BLaER1 treated with 17β-estradiol and CSF1 and Interleukin-3, amounts not matched to agents 10 nM and 100 nM (cell line): ENCODE results near the gene SIGLEC15.

Source experiments
- H3K27ac ChIP-seq, 11 experiments: shearing (Covaris generic); formaldehyde crosslinking; 2 replicates each; pipeline ENCODE4 v1.8.1; 2022
- H3K27me3 ChIP-seq, 11 experiments: shearing (Covaris generic); formaldehyde crosslinking; 2 replicates each; pipeline ENCODE4 v1.8.1; 2022
- H3K36me3 ChIP-seq, 11 experiments: shearing (Covaris generic); formaldehyde crosslinking; 2 replicates each; pipeline ENCODE4 v1.8.1; 2022
- H3K4me1 ChIP-seq, 10 experiments: shearing (Covaris generic); formaldehyde crosslinking; 2 replicates each; pipeline ENCODE4 v1.8.1; 2022
- H3K4me2 ChIP-seq, 11 experiments: shearing (Covaris generic); formaldehyde crosslinking; 2 replicates each; pipeline ENCODE4 v1.8.1; 2022
- H3K4me3 ChIP-seq, 10 experiments: shearing (Covaris generic); formaldehyde crosslinking; 2 replicates each; pipeline ENCODE4 v1.8.1; 2022
- H3K9ac ChIP-seq, 11 experiments: shearing (Covaris generic); formaldehyde crosslinking; 2 replicates each; pipeline ENCODE4 v1.8.1; 2022
- H3K9me3 ChIP-seq, 11 experiments: shearing (Covaris generic); formaldehyde crosslinking; replicated peaks in 1 of 11; 2 replicates each; pipeline ENCODE4 v1.8.1; 2022
- H4K20me1 ChIP-seq, 11 experiments: shearing (Covaris generic); formaldehyde crosslinking; 2 replicates each; pipeline ENCODE4 v1.8.1; 2022
- Cebpa-rat ChIP-seq, 11 experiments: shearing (Covaris generic); IDR thresholded peaks; 2 replicates each; pipeline ENCODE4 v1.8.1; 2022

The SIGLEC15 gene

DNA sequence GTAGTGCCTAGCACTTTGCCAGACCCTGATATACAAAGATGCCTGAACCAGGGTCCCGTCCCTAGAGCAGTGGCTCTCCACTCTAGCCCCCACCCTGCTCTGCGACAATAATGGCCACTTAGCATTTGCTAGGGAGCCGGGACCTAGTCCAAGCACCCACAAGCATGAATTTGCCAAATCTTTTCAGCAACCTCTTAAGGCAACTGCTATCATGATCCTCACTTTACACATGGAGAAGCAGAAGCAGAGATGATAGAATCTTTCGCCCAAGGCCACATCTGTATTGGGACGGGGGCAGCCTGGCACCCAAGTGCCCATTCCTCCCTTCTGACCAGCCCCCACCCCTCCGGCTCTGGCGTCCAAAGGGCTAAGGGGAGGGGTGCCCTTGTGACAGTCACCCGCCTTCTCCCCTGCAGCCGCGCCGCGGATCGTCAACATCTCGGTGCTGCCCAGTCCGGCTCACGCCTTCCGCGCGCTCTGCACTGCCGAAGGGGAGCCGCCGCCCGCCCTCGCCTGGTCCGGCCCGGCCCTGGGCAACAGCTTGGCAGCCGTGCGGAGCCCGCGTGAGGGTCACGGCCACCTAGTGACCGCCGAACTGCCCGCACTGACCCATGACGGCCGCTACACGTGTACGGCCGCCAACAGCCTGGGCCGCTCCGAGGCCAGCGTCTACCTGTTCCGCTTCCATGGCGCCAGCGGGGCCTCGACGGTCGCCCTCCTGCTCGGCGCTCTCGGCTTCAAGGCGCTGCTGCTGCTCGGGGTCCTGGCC lies 13.0 kb downstream of the SIGLEC15 start:
- Histone ChIP-seq H3K4me2 (no peak overlapping the region), H3K9me3 (peaks cover 11 to 24% (median 21%) of the 10 kb centered on the region in 11 experiments; a peak in 21 of 22 replicates), H3K36me3 (no peaks in the 10 kb centered on the region), H3K27ac (no peak overlapping the region), H4K20me1 (peaks cover 0 to 6% (median 0%) of the 10 kb centered on the region in 11 experiments; a peak in 4 of 22 replicates), H3K9ac (no peak overlapping the region), H3K4me1 (peaks cover 5 to 28% (median 18%) of the 10 kb centered on the region in 10 experiments; a peak in 14 of 20 replicates), H3K4me3 (no peak overlapping the region), H3K27me3 (peaks cover 0 to 24% (median 10%) of the 10 kb centered on the region in 11 experiments; a peak in 14 of 22 replicates)
- TF ChIP-seq Cebpa-rat (IDR thresholded peaks at IDR 0.05): no peak

DNA sequence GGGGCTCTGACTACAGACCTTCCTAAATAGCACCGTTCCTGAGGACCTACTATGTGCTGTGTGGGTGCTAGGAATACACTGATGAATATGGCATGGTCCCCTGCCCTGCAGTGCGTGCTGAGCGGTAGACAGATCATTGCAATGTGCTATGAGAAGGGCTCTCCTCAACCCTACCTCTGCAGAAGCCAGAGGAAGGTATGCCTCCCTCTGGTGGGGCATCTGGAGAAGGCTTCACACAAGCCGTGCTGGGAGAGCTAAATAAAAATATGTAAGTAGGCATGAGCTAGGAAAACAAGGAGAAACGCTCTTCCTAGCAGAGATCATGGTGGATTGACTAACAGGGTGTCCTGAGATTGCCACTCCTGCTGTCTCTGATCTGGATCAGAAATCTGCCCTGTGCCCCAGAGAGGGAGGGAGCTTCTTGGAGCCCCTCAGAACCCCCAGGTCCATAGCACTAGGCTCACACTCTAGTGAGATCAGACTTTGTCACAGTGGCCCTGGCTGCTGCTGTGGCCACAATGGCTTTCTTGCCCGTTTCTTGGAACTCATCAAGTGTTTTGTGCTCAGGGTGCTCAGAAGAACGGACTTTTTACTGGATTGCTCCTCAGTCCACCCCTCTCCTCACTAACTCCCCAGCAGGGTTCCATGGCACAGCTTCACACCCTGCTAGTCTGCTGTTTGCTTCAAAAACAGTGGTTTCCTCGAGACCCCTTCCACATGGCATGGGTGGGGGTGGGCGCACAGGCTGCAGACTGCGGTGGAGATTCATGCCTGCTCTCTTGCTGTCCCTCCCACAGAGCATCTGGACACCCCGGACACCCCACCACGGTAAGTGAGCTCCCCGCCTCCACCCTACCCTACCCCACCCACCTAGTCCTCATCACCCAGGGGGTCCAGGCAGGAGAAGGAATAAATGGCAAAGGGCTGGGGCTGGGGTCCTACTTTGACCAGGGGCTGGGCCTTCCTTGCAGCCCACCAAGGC lies 14.2 kb downstream of the SIGLEC15 start:
- Histone ChIP-seq H3K4me2 (peak overlapping the region in 5 of 11 experiments; percentile 30 to 66 (median 54); a peak in 6 of 22 replicates), H3K9ac (no peak overlapping the region), H3K27ac (no peak overlapping the region), H3K36me3 (no peaks in the 10 kb centered on the region), H3K27me3 (peaks cover 0 to 24% (median 10%) of the 10 kb centered on the region in 11 experiments; a peak in 14 of 22 replicates), H3K4me1 (peaks cover 7 to 20% (median 15%) of the 10 kb centered on the region in 10 experiments; a peak in 14 of 20 replicates), H3K4me3 (no peak overlapping the region), H3K9me3 (peaks cover 11 to 24% (median 21%) of the 10 kb centered on the region in 11 experiments; a peak in 21 of 22 replicates), H4K20me1 (peaks cover 0 to 6% (median 0%) of the 10 kb centered on the region in 11 experiments; a peak in 4 of 22 replicates)
- no peak for TF ChIP-seq Cebpa-rat (IDR thresholded peaks at IDR 0.05)

GRCh38 chr18:45841060-45841764 lies 15.7 kb downstream of the SIGLEC15 start:
- Histone ChIP-seq H4K20me1 (peaks cover 0 to 6% (median 0%) of the 10 kb centered on the region in 11 experiments; a peak in 2 of 22 replicates), H3K36me3 (no peaks in the 10 kb centered on the region; a peak in 1 of 22 replicates), H3K4me2 (peak overlapping the region in 8 of 11 experiments; percentile 26 to 66 (median 48); a peak in 15 of 22 replicates), H3K4me3 (no peak overlapping the region), H3K27ac (no peak overlapping the region), H3K27me3 (peaks cover 0 to 24% (median 10%) of the 10 kb centered on the region in 11 experiments; a peak in 14 of 22 replicates), H3K9ac (no peak overlapping the region), H3K9me3 (peaks cover 11 to 24% (median 21%) of the 10 kb centered on the region in 11 experiments; a peak in 21 of 22 replicates), H3K4me1 (peaks cover 7 to 20% (median 15%) of the 10 kb centered on the region in 10 experiments; a peak in 14 of 20 replicates)
- TF ChIP-seq Cebpa-rat (IDR thresholded peaks at IDR 0.05): no peak

- Histone ChIP-seq H3K4me1 (peaks cover 7 to 22% (median 15%) of the 10 kb centered on the region in 10 experiments; a peak in 14 of 20 replicates), H3K27me3 (peaks cover 0 to 24% (median 10%) of the 10 kb centered on the region in 11 experiments; a peak in 14 of 22 replicates), H3K36me3 (no peaks in the 10 kb centered on the region; a peak in 1 of 22 replicates), H3K4me2 (peak overlapping the region in 4 of 11 experiments; percentile 29 to 66 (median 42); a peak in 3 of 22 replicates), H3K27ac (no peak overlapping the region), H3K9me3 (peaks cover 11 to 24% (median 21%) of the 10 kb centered on the region in 11 experiments; a peak in 21 of 22 replicates), H3K4me3 (no peak overlapping the region), H4K20me1 (peaks cover 0 to 6% (median 0%) of the 10 kb centered on the region in 11 experiments; a peak in 1 of 22 replicates), H3K9ac (no peak overlapping the region)
- no peak for TF ChIP-seq Cebpa-rat (IDR thresholded peaks at IDR 0.05)
Measured at GRCh38 chr18:45841765-45842442, 16.4 kb downstream of the SIGLEC15 start.

DNA sequence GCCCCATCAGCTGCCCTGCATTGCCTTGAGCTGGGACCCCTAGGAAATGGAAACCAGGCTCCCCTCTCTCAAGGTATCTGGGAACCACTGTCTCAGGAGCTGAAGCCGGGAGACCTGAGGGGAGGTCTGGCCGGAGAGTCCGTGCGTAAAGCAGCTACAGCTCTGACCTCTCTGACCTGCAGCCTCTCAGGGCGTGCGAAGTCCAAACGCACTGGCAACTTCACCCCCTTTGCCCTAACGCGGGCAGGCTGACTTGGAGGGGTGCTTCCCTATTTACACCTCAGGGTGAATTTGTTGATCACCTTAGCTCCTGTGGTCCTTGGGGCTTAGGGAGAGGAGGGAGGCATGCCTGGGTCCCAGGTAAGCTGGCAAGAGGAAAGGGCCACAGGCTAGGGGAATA lies 17.5 kb downstream of the SIGLEC15 start:
- H3K4me2 ChIP-seq: peak overlapping the region in 2 of 11 experiments; percentile 8 to 28; a peak in 1 of 22 replicates
- no peaks in the 10 kb centered on the region; a peak in 1 of 22 replicates for H3K36me3 ChIP-seq
- H3K4me1 ChIP-seq: peaks cover 7 to 25% (median 15%) of the 10 kb centered on the region in 10 experiments; a peak in 14 of 20 replicates
- peaks cover 0 to 13% (median 6%) of the 10 kb centered on the region in 11 experiments; a peak in 13 of 22 replicates for H3K27me3 ChIP-seq
- no peak overlapping the region for H3K4me3 ChIP-seq
- H3K9ac ChIP-seq: no peak overlapping the region
- peaks cover 0 to 6% (median 0%) of the 10 kb centered on the region in 11 experiments; a peak in 2 of 22 replicates for H4K20me1 ChIP-seq
- no peak overlapping the region for H3K27ac ChIP-seq
- peaks cover 9 to 14% (median 11%) of the 10 kb centered on the region in 11 experiments; a peak in 21 of 22 replicates for H3K9me3 ChIP-seq
- TF ChIP-seq Cebpa-rat (IDR thresholded peaks at IDR 0.05): no peak

GRCh38 chr18:45844938-45845337 lies 19.5 kb downstream of the SIGLEC15 start:
- no peak overlapping the region for H3K9ac ChIP-seq
- H3K27me3 ChIP-seq: 0 out of 22 replicates have a peak, but pooled peaks cover 0 to 4% (median 0%) of the 10 kb centered on the region in 11 experiments
- no peak overlapping the region for H3K4me3 ChIP-seq
- peaks cover 0 to 19% (median 3%) of the 10 kb centered on the region in 11 experiments; a peak in 8 of 22 replicates for H4K20me1 ChIP-seq
- H3K4me1 ChIP-seq: peaks cover 7 to 34% (median 21%) of the 10 kb centered on the region in 10 experiments; a peak in 17 of 20 replicates
- peaks cover 0 to 18% (median 0%) of the 10 kb centered on the region in 11 experiments; a peak in 6 of 22 replicates for H3K36me3 ChIP-seq
- no peak overlapping the region for H3K4me2 ChIP-seq
- no peak for TF ChIP-seq Cebpa-rat (IDR thresholded peaks at IDR 0.05)
- H3K9me3 ChIP-seq: no peaks in the 10 kb centered on the region
- no peak overlapping the region for H3K27ac ChIP-seq

GRCh38 chr18:45845410-45845809 lies 19.9 kb downstream of the SIGLEC15 start:
- peaks cover 0 to 24% (median 4%) of the 10 kb centered on the region in 11 experiments; a peak in 8 of 22 replicates for H4K20me1 ChIP-seq
- H3K27ac ChIP-seq: no peak overlapping the region
- no peak overlapping the region for H3K4me2 ChIP-seq
- no peaks in the 10 kb centered on the region for H3K9me3 ChIP-seq
- 0 out of 22 replicates have a peak, but pooled peaks cover 0 to 4% (median 0%) of the 10 kb centered on the region in 11 experiments for H3K27me3 ChIP-seq
- H3K9ac ChIP-seq: no peak overlapping the region
- H3K36me3 ChIP-seq: peaks cover 0 to 22% (median 0%) of the 10 kb centered on the region in 11 experiments; a peak in 6 of 22 replicates
- TF ChIP-seq Cebpa-rat (IDR thresholded peaks at IDR 0.05): no peak
- H3K4me1 ChIP-seq: peaks cover 7 to 36% (median 22%) of the 10 kb centered on the region in 10 experiments; a peak in 17 of 20 replicates
- H3K4me3 ChIP-seq: no peak overlapping the region
